Osteoblast (primary cell): Measurements from ENCODE around the gene C1orf174. TPM values are rescaled to one million over a fixed set of nuclear protein-coding genes. Genes with fewer than 3 reads are reported as not detected.
A peak's percentile ranks its signal among the peaks of the same experiment; 100 is the strongest.

Source experiments
- DNase-seq: peaks from one replicate; pipeline ENCODE4 v3.0.0; 2011; ENCODE audit warnings: low spot score, mixed read lengths; ENCODE audit not compliant: insufficient read length; ENCODE audit errors: missing footprints
- H2AFZ ChIP-seq: 2 replicates; pipeline ENCODE4 v1.6.0; 2011; ENCODE audit warnings: mild to moderate bottlenecking, low read length
- H3K27ac ChIP-seq: 2 replicates; pipeline ENCODE4 v1.5.1; 2011; ENCODE audit warnings: mild to moderate bottlenecking, low read depth, low read length, moderate library complexity
- H3K27me3 ChIP-seq: 2 replicates; pipeline ENCODE4 v1.6.0; 2012; ENCODE audit warnings: mild to moderate bottlenecking, control low read depth, inconsistent platforms, low read length, moderate library complexity; ENCODE audit not compliant: insufficient read depth
- H3K36me3 ChIP-seq: 2 replicates; pipeline ENCODE4 v1.5.1; 2011; ENCODE audit warnings: mild to moderate bottlenecking, low read length, control low read depth, moderate library complexity; ENCODE audit not compliant: insufficient read depth
- H3K4me1 ChIP-seq: 2 replicates; pipeline ENCODE4 v1.5.1; 2011; ENCODE audit warnings: mild to moderate bottlenecking, low read length, control low read depth, moderate library complexity; ENCODE audit not compliant: insufficient read depth
- H3K4me2 ChIP-seq: 2 replicates; pipeline ENCODE4 v1.6.0; 2011; ENCODE audit warnings: mild to moderate bottlenecking, low read length; ENCODE audit not compliant: insufficient read depth
- H3K4me3 ChIP-seq: fragments of 200-600 bp; sonication (generic); 3 replicates; pipeline ENCODE4 v1.5.1; 2012; ENCODE audit warnings: mild to moderate bottlenecking, low read length, inconsistent platforms; ENCODE audit not compliant: insufficient read depth
- H3K79me2 ChIP-seq: 2 replicates; pipeline ENCODE4 v1.6.0; 2012; ENCODE audit warnings: mild to moderate bottlenecking, low read length, control low read depth, inconsistent platforms; ENCODE audit not compliant: insufficient read depth
- H3K9me3 ChIP-seq: 2 replicates; pipeline ENCODE4 v1.5.1; 2011; ENCODE audit warnings: low read depth, low read length, control low read depth
- H4K20me1 ChIP-seq: 2 replicates; pipeline ENCODE4 v1.6.0; 2012; ENCODE audit warnings: mild to moderate bottlenecking, low read length, control low read depth; ENCODE audit not compliant: insufficient read depth
- CTCF ChIP-seq: IDR thresholded peaks from 2 replicates; pipeline ENCODE4 v1.5.1; 2011; ENCODE audit warnings: mild to moderate bottlenecking, low read depth, low read length, moderate library complexity; ENCODE audit errors: extremely low read depth
- total RNA-seq: library from RNA; depleted of rRNA; stranded (reverse); fragments of >200 nt; gene quantifications from 2 replicates; pipeline ENCODE4 v1.2.3, GENCODE V29; 2012

C1orf174 gene
- 27.1 and 29.3 TPM in 2 replicates for total RNA-seq

- H3K4me2 ChIP-seq, result peak within 1 kb of the TSS; percentile 86
- no peaks in the 10 kb centered on the region for H3K27me3 ChIP-seq
- H3K27ac ChIP-seq, result peak within 1 kb of the TSS; percentile 74
- peaks cover 19% of the 10 kb centered on the region for H4K20me1 ChIP-seq
- peaks cover 9% of the 10 kb centered on the region for H3K4me1 ChIP-seq
- no peaks in the 10 kb centered on the region for H3K9me3 ChIP-seq
- H3K79me2 ChIP-seq, result peaks cover 46% of the 10 kb centered on the region
- peak within 1 kb of the TSS; percentile 96 for H3K4me3 ChIP-seq
- peak; percentile 99 for DNase-seq
- H3K36me3 ChIP-seq, result no peaks in the 10 kb centered on the region
- TF ChIP-seq CTCF, result no peak
- H2AFZ ChIP-seq, result peak within 1 kb of the TSS; percentile 90
Observed at GRCh38 chr1:3900150-3900968, at the start of gene C1orf174. TSS of gene C1orf174 (minus strand) at chr1:3900272. CDS start at chr1:3900186, 86 bp downstream.

DNA sequence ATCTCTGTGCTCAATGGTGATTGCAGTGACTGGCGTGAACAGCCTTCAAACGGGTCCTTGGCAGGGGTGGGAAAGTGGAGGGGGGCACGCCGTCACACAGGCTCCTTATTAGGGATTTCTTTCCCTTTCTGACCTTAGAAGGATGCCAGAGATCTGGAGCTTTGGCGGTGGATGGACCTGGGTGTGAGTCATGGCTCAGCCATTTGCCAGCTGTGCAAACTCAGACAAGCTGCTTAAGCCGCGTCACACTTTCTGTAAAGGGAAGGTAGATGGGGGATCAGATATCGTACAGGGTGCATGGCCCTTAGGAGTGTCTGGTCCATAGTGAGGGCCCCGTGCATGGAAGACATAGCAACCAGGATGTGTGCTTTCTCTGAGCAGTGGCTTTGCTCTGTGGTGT, 48.3 kb upstream of the C1orf174 start:
- no peak overlapping the region for H3K4me3 ChIP-seq
- no peak overlapping the region for H3K27ac ChIP-seq
- no peaks in the 10 kb centered on the region for H3K36me3 ChIP-seq
- TF ChIP-seq CTCF, result no peak
- no peaks in the 10 kb centered on the region for H4K20me1 ChIP-seq
- H3K4me1 ChIP-seq, result no peaks in the 10 kb centered on the region
- no peaks in the 10 kb centered on the region for H3K27me3 ChIP-seq
- no peak overlapping the region for H3K4me2 ChIP-seq
- H3K9me3 ChIP-seq, result no peaks in the 10 kb centered on the region
- no peak overlapping the region for H2AFZ ChIP-seq
- no peaks in the 10 kb centered on the region for H3K79me2 ChIP-seq
- no peak for DNase-seq

DNA sequence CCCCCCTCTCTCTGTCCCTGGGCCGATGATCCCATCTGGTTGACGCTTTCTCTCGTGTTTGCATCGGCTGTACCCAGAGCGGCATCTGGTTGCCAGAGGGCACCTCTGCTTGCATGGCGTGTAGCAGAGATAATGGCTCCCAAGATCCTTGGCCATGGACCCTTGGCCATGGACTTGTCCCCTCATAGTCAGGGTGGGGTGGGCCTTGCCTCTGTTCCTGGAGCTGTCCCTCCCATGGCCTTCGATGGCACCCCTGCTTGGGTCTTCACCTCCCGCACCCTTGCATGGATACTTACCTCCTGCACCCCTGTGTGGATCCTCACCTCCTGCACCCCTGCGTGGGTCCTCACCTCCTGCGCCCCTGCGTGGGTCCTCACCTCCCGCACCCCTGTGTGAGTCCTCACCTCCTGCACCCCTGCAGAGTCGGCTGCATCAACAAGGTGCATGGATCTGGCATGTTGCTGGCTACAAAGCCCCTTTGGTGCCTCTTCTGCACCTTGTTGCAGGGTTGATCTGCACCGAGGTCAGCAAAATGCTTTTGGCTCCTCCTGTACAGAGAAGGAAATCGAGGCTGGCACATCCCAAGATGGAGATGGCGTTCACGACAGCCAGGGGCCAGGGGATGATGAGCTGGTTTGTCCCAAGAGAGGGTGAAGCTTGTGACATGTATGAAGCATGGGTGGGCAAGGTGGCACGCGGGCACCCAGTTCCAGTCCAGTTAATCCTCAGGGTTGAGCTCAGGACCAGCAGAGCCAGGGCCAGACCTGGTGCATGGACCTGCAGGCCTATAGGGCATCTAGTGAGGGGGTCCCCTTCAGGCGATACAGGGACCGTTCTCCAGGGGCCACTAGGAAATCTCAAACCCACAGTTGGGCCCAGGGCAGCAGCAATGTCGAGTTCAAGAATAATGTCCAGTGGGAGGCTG, 46.1 kb upstream of the C1orf174 start:
- Histone ChIP-seq H3K4me2 (no peak overlapping the region), H3K4me3 (no peak overlapping the region), H3K9me3 (no peaks in the 10 kb centered on the region), H4K20me1 (no peaks in the 10 kb centered on the region), H3K79me2 (no peaks in the 10 kb centered on the region), H3K4me1 (no peaks in the 10 kb centered on the region), H3K36me3 (no peaks in the 10 kb centered on the region), H2AFZ (no peak overlapping the region), H3K27me3 (no peaks in the 10 kb centered on the region), H3K27ac (no peak overlapping the region)
- no peak for TF ChIP-seq CTCF
- DNase-seq, result no peak

- TF ChIP-seq CTCF, result no peak
- Histone ChIP-seq H3K4me2 (no peak overlapping the region), H3K9me3 (no peaks in the 10 kb centered on the region), H3K36me3 (no peaks in the 10 kb centered on the region), H3K27ac (no peak overlapping the region), H3K4me3 (no peak overlapping the region), H4K20me1 (no peaks in the 10 kb centered on the region), H3K79me2 (no peaks in the 10 kb centered on the region), H3K4me1 (no peaks in the 10 kb centered on the region), H2AFZ (no peak overlapping the region), H3K27me3 (no peaks in the 10 kb centered on the region)
- DNase-seq, result no peak
Observed at GRCh38 chr1:3945222-3945621, 45.1 kb upstream of the C1orf174 start.
